ACC112 (cell line): ENCODE results near the gene PPP1CC.

ENCODE experiments used
- H2AFZ ChIP-seq: fragments of 200-600 bp; sonication (generic); one replicate; pipeline ENCODE4 v1.6.0; 2017; ENCODE audit warnings: antibody characterized with exemption, low read length; ENCODE audit not compliant: unreplicated experiment
- H3K27ac ChIP-seq: fragments of 200-600 bp; sonication (generic); 2 replicates; pipeline ENCODE4 v1.5.1; 2014; ENCODE audit warnings: low read depth, mild to moderate bottlenecking, antibody characterized with exemption, low read length, moderate library complexity
- H3K27me3 ChIP-seq: fragments of 200-600 bp; sonication (generic); 2 replicates; pipeline ENCODE4 v1.6.1; 2014; ENCODE audit warnings: mild to moderate bottlenecking, antibody characterized with exemption, low read length, moderate library complexity, mixed read lengths; ENCODE audit not compliant: insufficient read depth
- H3K36me3 ChIP-seq: fragments of 200-600 bp; sonication (generic); 2 replicates; pipeline ENCODE4 v1.6.1; 2016; ENCODE audit warnings: mild to moderate bottlenecking, antibody characterized with exemption, low read length, moderate library complexity, mixed read lengths; ENCODE audit not compliant: insufficient read depth
- H3K4me1 ChIP-seq: fragments of 200-600 bp; sonication (generic); one replicate; pipeline ENCODE4 v1.6.1; 2016; ENCODE audit warnings: low read length, mixed read lengths; ENCODE audit not compliant: insufficient read depth, unreplicated experiment, control insufficient read depth
- H3K4me3 ChIP-seq: fragments of 200-600 bp; sonication (generic); 2 replicates; pipeline ENCODE4 v1.5.1; 2014; ENCODE audit warnings: mild to moderate bottlenecking, low read depth, low read length
- H3K79me2 ChIP-seq: fragments of 200-600 bp; sonication (generic); one replicate; pipeline ENCODE4 v1.6.0; 2016; ENCODE audit warnings: low read length; ENCODE audit not compliant: control insufficient read depth, unreplicated experiment, insufficient read depth

Gene PPP1CC

DNA sequence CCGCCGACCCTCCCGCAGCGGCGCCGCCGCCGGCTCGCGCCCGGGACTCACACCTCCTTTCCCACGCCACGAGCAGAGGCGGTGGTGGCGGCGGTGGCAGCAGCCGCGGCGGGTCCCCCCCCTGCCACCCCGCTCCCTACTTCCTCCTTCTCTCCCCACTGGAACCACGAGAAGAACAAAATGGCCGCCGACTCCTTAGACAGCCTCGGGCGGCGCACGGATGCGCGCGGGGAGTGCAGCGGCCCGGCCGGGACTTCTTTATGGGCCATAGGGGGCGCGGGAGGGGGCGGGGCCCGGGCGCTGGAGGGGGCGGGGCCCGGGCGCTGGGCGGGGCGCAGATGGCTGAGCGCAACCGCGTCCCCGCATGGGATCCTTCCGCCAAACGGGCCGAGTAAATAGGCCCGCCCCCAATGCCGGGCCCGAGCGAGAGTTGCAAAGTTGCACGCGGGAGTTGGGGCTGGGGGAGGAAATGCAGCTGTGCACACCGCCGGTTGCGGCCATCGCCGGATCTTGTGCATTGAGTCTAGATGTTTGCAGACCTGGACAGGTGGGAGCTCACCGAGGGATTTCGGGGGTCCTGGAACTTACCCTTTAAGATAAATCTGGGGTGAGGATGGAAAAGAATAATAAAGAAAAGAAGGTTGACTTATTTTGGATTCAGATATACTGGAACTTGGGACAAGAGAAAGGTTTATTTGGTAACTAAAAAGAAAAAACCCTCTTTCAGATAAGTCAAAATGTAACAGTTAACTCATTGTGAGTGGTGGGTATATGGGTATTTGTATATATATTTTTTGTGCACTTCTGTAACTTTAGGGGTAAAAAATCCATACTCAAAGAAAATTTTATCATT lies at the start of gene PPP1CC:
PPP1CC (minus strand) TSS at position 174 of the 853 bp plus-strand sequence. CDS start 184 bp downstream, outside the sequence.
- peak within 1 kb of the TSS; percentile 51; the same call in 1 of the 2 replicates for H3K27ac ChIP-seq
- H3K27me3 ChIP-seq = no peaks in the 10 kb centered on the region
- peak within 1 kb of the TSS; percentile 88 for H3K4me3 ChIP-seq
- peaks cover 40% of the 10 kb centered on the region for H3K4me1 ChIP-seq
- no peaks in the 10 kb centered on the region for H3K36me3 ChIP-seq
- peaks cover 48% of the 10 kb centered on the region for H3K79me2 ChIP-seq
- peak within 1 kb of the TSS; percentile 100 for H2AFZ ChIP-seq

- Histone ChIP-seq H3K27me3 (no peaks in the 10 kb centered on the region), H3K4me3 (no peak overlapping the region), H3K79me2 (no peaks in the 10 kb centered on the region), H3K27ac (no peak overlapping the region), H2AFZ (no peak overlapping the region), H3K4me1 (peaks cover 4% of the 10 kb centered on the region), H3K36me3 (no peaks in the 10 kb centered on the region)
Observed at GRCh38 chr12:110791589-110791988, 48.9 kb upstream of the PPP1CC start.

DNA sequence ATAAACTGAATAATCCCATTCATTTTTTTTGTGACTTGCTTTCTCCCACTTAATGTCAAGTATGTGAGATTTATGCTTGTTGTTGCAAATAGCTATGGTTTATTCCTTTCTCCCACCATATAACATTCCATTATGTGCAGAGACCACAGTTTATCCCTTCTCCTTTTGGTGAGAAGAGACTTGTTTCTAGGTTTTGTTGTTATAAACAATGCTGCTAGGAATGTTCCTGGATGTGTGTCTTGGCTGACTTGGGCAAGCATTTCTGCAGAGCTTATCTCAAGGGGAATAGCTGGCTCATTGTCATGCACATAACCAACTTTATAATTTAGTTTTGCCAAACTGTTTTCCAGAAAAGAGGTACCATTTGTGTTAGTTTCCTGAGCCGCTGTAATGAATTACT lies 47.6 kb upstream of the PPP1CC start:
- Histone ChIP-seq H3K4me1 (peaks cover 4% of the 10 kb centered on the region), H2AFZ (no peak overlapping the region), H3K27ac (no peak overlapping the region), H3K36me3 (no peaks in the 10 kb centered on the region), H3K27me3 (no peaks in the 10 kb centered on the region), H3K4me3 (no peak overlapping the region), H3K79me2 (no peaks in the 10 kb centered on the region)

GRCh38 chr12:110786012-110786411 lies 43.3 kb upstream of the PPP1CC start:
- Histone ChIP-seq H3K79me2 (no peaks in the 10 kb centered on the region), H3K4me3 (no peak overlapping the region), H3K27ac (no peak overlapping the region), H3K36me3 (no peaks in the 10 kb centered on the region), H3K27me3 (peaks cover 3% of the 10 kb centered on the region; the same call in 1 of the 2 replicates), H2AFZ (no peak overlapping the region), H3K4me1 (no peaks in the 10 kb centered on the region)

GRCh38 chr12:110785240-110785639 lies 42.5 kb upstream of the PPP1CC start:
- no peaks in the 10 kb centered on the region for H3K79me2 ChIP-seq
- no peak overlapping the region for H2AFZ ChIP-seq
- H3K36me3 ChIP-seq = no peaks in the 10 kb centered on the region
- no peak overlapping the region for H3K4me3 ChIP-seq
- H3K27me3 ChIP-seq = peaks cover 3% of the 10 kb centered on the region; the same call in 1 of the 2 replicates
- H3K27ac ChIP-seq = no peak overlapping the region
- H3K4me1 ChIP-seq = no peaks in the 10 kb centered on the region

GRCh38 chr12:110782922-110783321 lies 40.2 kb upstream of the PPP1CC start:
- Histone ChIP-seq H3K4me1 (no peaks in the 10 kb centered on the region), H3K79me2 (no peaks in the 10 kb centered on the region), H3K4me3 (no peak overlapping the region), H3K36me3 (no peaks in the 10 kb centered on the region), H3K27ac (no peak overlapping the region), H3K27me3 (peaks cover 3% of the 10 kb centered on the region; the same call in 1 of the 2 replicates), H2AFZ (no peak overlapping the region)

GRCh38 chr12:110782094-110782493 lies 39.4 kb upstream of the PPP1CC start:
- H3K27ac ChIP-seq = no peak overlapping the region
- no peaks in the 10 kb centered on the region for H3K36me3 ChIP-seq
- no peak overlapping the region for H2AFZ ChIP-seq
- H3K4me3 ChIP-seq = no peak overlapping the region
- no peaks in the 10 kb centered on the region for H3K4me1 ChIP-seq
- H3K79me2 ChIP-seq = no peaks in the 10 kb centered on the region
- peaks cover 3% of the 10 kb centered on the region; the same call in 1 of the 2 replicates for H3K27me3 ChIP-seq

- Histone ChIP-seq H2AFZ (no peak overlapping the region), H3K27ac (no peak overlapping the region), H3K36me3 (no peaks in the 10 kb centered on the region), H3K4me3 (no peak overlapping the region), H3K4me1 (no peaks in the 10 kb centered on the region), H3K79me2 (no peaks in the 10 kb centered on the region), H3K27me3 (peaks cover 3% of the 10 kb centered on the region; the same call in 1 of the 2 replicates)
Observed at GRCh38 chr12:110780448-110780847, 37.8 kb upstream of the PPP1CC start.

DNA sequence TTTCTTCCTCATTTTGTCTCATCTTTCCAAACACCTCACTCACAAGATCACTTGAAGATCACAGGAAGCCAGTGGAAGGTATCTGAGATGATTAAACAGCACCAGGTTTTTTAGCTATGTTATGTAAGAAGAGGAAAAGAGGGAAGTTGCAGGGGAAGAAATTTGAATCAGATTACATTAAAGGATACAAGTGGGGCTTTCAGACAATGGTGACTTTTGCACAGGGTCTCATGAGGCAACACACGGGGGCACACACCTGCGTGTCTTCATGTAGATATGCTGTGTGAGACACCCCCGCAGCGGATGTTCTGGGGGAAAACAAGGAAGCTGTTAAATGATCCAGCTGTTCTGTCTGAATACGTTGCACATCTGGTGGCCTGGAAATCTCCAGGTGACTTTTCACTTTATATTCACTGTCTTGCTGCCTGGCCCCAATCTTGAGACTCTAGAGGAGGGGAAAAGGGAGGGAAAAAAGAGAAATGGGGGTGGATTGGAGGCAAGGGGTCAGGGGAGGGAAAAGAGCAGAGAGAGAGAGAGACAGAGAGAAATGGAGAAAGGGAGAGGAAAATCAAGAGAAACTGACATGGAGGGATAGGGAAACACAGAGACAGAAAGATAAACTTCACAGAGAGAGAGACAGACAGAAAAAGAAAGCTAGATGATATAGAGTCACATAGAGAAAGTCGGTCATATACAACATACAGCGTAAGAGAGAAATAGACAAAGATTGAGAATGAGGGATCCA lies 36.3 kb upstream of the PPP1CC start:
- H3K27me3 ChIP-seq = peaks cover 3% of the 10 kb centered on the region; the same call in 1 of the 2 replicates
- no peak overlapping the region for H3K4me3 ChIP-seq
- no peaks in the 10 kb centered on the region for H3K36me3 ChIP-seq
- no peaks in the 10 kb centered on the region for H3K4me1 ChIP-seq
- no peak overlapping the region for H2AFZ ChIP-seq
- H3K79me2 ChIP-seq = no peaks in the 10 kb centered on the region
- H3K27ac ChIP-seq = no peak overlapping the region

DNA sequence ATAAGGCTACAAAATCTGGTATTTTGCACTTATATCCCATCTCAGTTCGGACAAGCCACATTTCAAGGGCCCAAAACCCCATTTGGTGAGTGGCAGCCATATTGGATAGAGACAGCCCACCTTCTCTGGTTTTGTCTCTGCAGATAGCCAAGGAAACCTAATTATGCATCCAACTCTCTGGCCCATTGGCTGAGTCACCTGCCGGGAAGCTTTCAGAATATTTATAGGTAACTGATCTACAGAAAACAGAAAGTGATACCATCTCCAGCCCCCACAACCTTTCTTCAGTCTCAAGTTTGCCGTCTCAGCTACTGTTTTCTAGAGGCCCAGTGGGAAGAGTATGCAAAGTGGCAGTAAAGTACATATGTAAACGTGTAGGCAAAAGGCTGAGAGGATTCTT lies 33.7 kb upstream of the PPP1CC start:
- H3K27me3 ChIP-seq = no peaks in the 10 kb centered on the region; the same call in 1 of the 2 replicates
- H3K79me2 ChIP-seq = no peaks in the 10 kb centered on the region
- no peaks in the 10 kb centered on the region for H3K4me1 ChIP-seq
- H3K27ac ChIP-seq = no peak overlapping the region
- no peaks in the 10 kb centered on the region for H3K36me3 ChIP-seq
- H2AFZ ChIP-seq = no peak overlapping the region
- H3K4me3 ChIP-seq = no peak overlapping the region
